ENCODE results near the gene SSX4B.
"Not testable (repeated sequence)": the region's sequence is repeated elsewhere in the genome, so short reads cannot be mapped to it uniquely, and the experiment has no call there.

SSX4B gene

GRCh38 chrX:48411860-48412259 is at the start of gene SSX4B:
TSS of gene SSX4B (minus strand) at chrX:48411960. CDS start at chrX:48411372, 588 bp downstream.
- not testable (repeated sequence) for H3K27ac ChIP-seq (ENCODE audit: low read length); H3K27me3 ChIP-seq (ENCODE audit: control insufficient read depth in 1 of 2, insufficient read depth in 2 of 2, low read length in 2 of 2); H3K9me3 ChIP-seq (ENCODE audit: control insufficient read depth in 2 of 2, low read length in 2 of 2); H3K4me1 ChIP-seq (ENCODE audit: control insufficient read depth, insufficient read depth, low read length); H3K36me3 ChIP-seq (ENCODE audit: control insufficient read depth in 2 of 2, insufficient read depth in 2 of 2, low read length in 2 of 2); H3K9ac ChIP-seq (ENCODE audit: low read length in 2 of 2); H3K4me3 ChIP-seq (ENCODE audit: low read length in 2 of 2)

GRCh38 chrX:48460606-48461005 is 48.8 kb upstream of the SSX4B start:
- Histone ChIP-seq H3K4me3 (ENCODE audit: low read length in 2 of 2) (no peak overlapping the region), H3K9me3 (ENCODE audit: control insufficient read depth in 2 of 2, low read length in 2 of 2) (no peaks in the 10 kb centered on the region), H3K27me3 (ENCODE audit: control insufficient read depth in 1 of 2, insufficient read depth in 2 of 2, low read length in 2 of 2) (peaks cover 0 to 27% of the 10 kb centered on the region in 2 donors), H3K4me1 (ENCODE audit: control insufficient read depth, insufficient read depth, low read length) (peaks cover 3% of the 10 kb centered on the region), H3K9ac (ENCODE audit: low read length in 2 of 2) (no peak overlapping the region), H3K36me3 (ENCODE audit: control insufficient read depth in 2 of 2, insufficient read depth in 2 of 2, low read length in 2 of 2) (no peaks in the 10 kb centered on the region), H3K27ac (ENCODE audit: low read length) (no peak overlapping the region)

GRCh38 chrX:48460031-48460430 is 48.3 kb upstream of the SSX4B start:
- Histone ChIP-seq H3K36me3 (ENCODE audit: control insufficient read depth in 2 of 2, insufficient read depth in 2 of 2, low read length in 2 of 2) (no peaks in the 10 kb centered on the region), H3K4me3 (ENCODE audit: low read length in 2 of 2) (no peak overlapping the region), H3K9me3 (ENCODE audit: control insufficient read depth in 2 of 2, low read length in 2 of 2) (no peaks in the 10 kb centered on the region), H3K27me3 (ENCODE audit: control insufficient read depth in 1 of 2, insufficient read depth in 2 of 2, low read length in 2 of 2) (peaks cover 0 to 22% of the 10 kb centered on the region in 2 donors), H3K27ac (ENCODE audit: low read length) (no peak overlapping the region), H3K4me1 (ENCODE audit: control insufficient read depth, insufficient read depth, low read length) (no peaks in the 10 kb centered on the region), H3K9ac (ENCODE audit: low read length in 2 of 2) (no peak overlapping the region)

GRCh38 chrX:48459483-48459882 is 47.7 kb upstream of the SSX4B start:
- Histone ChIP-seq H3K9ac (ENCODE audit: low read length in 2 of 2) (no peak overlapping the region), H3K4me3 (ENCODE audit: low read length in 2 of 2) (no peak overlapping the region), H3K27me3 (ENCODE audit: control insufficient read depth in 1 of 2, insufficient read depth in 2 of 2, low read length in 2 of 2) (peaks cover 0 to 20% of the 10 kb centered on the region in 2 donors), H3K36me3 (ENCODE audit: control insufficient read depth in 2 of 2, insufficient read depth in 2 of 2, low read length in 2 of 2) (no peaks in the 10 kb centered on the region), H3K27ac (ENCODE audit: low read length) (no peak overlapping the region), H3K4me1 (ENCODE audit: control insufficient read depth, insufficient read depth, low read length) (no peaks in the 10 kb centered on the region), H3K9me3 (ENCODE audit: control insufficient read depth in 2 of 2, low read length in 2 of 2) (peaks cover 0 to 3% of the 10 kb centered on the region in 2 donors)

GRCh38 chrX:48458711-48459110 is 47.0 kb upstream of the SSX4B start:
- Histone ChIP-seq H3K27me3 (ENCODE audit: control insufficient read depth in 1 of 2, insufficient read depth in 2 of 2, low read length in 2 of 2) (peaks cover 0 to 16% of the 10 kb centered on the region in 2 donors), H3K4me3 (ENCODE audit: low read length in 2 of 2) (no peak overlapping the region), H3K9me3 (ENCODE audit: control insufficient read depth in 2 of 2, low read length in 2 of 2) (peaks cover 0 to 5% of the 10 kb centered on the region in 2 donors), H3K9ac (ENCODE audit: low read length in 2 of 2) (no peak overlapping the region), H3K36me3 (ENCODE audit: control insufficient read depth in 2 of 2, insufficient read depth in 2 of 2, low read length in 2 of 2) (no peaks in the 10 kb centered on the region), H3K4me1 (ENCODE audit: control insufficient read depth, insufficient read depth, low read length) (no peaks in the 10 kb centered on the region), H3K27ac (ENCODE audit: low read length) (no peak overlapping the region)

- Histone ChIP-seq H3K9ac (ENCODE audit: low read length in 2 of 2) (no peak overlapping the region), H3K27me3 (ENCODE audit: control insufficient read depth in 1 of 2, insufficient read depth in 2 of 2, low read length in 2 of 2) (peaks cover 0 to 11% of the 10 kb centered on the region in 2 donors), H3K27ac (ENCODE audit: low read length) (no peak overlapping the region), H3K9me3 (ENCODE audit: control insufficient read depth in 2 of 2, low read length in 2 of 2) (peaks cover 0 to 5% of the 10 kb centered on the region in 2 donors), H3K36me3 (ENCODE audit: control insufficient read depth in 2 of 2, insufficient read depth in 2 of 2, low read length in 2 of 2) (no peaks in the 10 kb centered on the region), H3K4me1 (ENCODE audit: control insufficient read depth, insufficient read depth, low read length) (no peaks in the 10 kb centered on the region), H3K4me3 (ENCODE audit: low read length in 2 of 2) (no peak overlapping the region)
Observed at GRCh38 chrX:48456628-48457331, 45.0 kb upstream of the SSX4B start.

- H3K4me3 ChIP-seq (ENCODE audit: low read length in 2 of 2), result no peak overlapping the region
- no peaks in the 10 kb centered on the region for H3K36me3 ChIP-seq (ENCODE audit: control insufficient read depth in 2 of 2, insufficient read depth in 2 of 2, low read length in 2 of 2)
- no peaks in the 10 kb centered on the region for H3K4me1 ChIP-seq (ENCODE audit: control insufficient read depth, insufficient read depth, low read length)
- peaks cover 0 to 4% of the 10 kb centered on the region in 2 donors for H3K27me3 ChIP-seq (ENCODE audit: control insufficient read depth in 1 of 2, insufficient read depth in 2 of 2, low read length in 2 of 2)
- H3K9me3 ChIP-seq (ENCODE audit: control insufficient read depth in 2 of 2, low read length in 2 of 2), result peaks cover 0 to 5% of the 10 kb centered on the region in 2 donors
- H3K27ac ChIP-seq (ENCODE audit: low read length), result no peak overlapping the region
- H3K9ac ChIP-seq (ENCODE audit: low read length in 2 of 2), result no peak overlapping the region
Observed at GRCh38 chrX:48451708-48452107, 39.9 kb upstream of the SSX4B start.

- Histone ChIP-seq H3K27me3 (ENCODE audit: control insufficient read depth in 1 of 2, insufficient read depth in 2 of 2, low read length in 2 of 2) (peaks cover 0 to 4% of the 10 kb centered on the region in 2 donors), H3K27ac (ENCODE audit: low read length) (no peak overlapping the region), H3K9me3 (ENCODE audit: control insufficient read depth in 2 of 2, low read length in 2 of 2) (peaks cover 0 to 5% of the 10 kb centered on the region in 2 donors), H3K4me1 (ENCODE audit: control insufficient read depth, insufficient read depth, low read length) (no peaks in the 10 kb centered on the region), H3K4me3 (ENCODE audit: low read length in 2 of 2) (no peak overlapping the region), H3K36me3 (ENCODE audit: control insufficient read depth in 2 of 2, insufficient read depth in 2 of 2, low read length in 2 of 2) (no peaks in the 10 kb centered on the region), H3K9ac (ENCODE audit: low read length in 2 of 2) (no peak overlapping the region)
Observed at GRCh38 chrX:48450076-48450475, 38.3 kb upstream of the SSX4B start.

GRCh38 chrX:48447201-48447600 is 35.4 kb upstream of the SSX4B start:
- not testable (repeated sequence) for H3K9ac ChIP-seq (ENCODE audit: low read length in 2 of 2); H3K4me1 ChIP-seq (ENCODE audit: control insufficient read depth, insufficient read depth, low read length); H3K4me3 ChIP-seq (ENCODE audit: low read length in 2 of 2); H3K27ac ChIP-seq (ENCODE audit: low read length); H3K36me3 ChIP-seq (ENCODE audit: control insufficient read depth in 2 of 2, insufficient read depth in 2 of 2, low read length in 2 of 2); H3K27me3 ChIP-seq (ENCODE audit: control insufficient read depth in 1 of 2, insufficient read depth in 2 of 2, low read length in 2 of 2); H3K9me3 ChIP-seq (ENCODE audit: control insufficient read depth in 2 of 2, low read length in 2 of 2)

- H3K27ac ChIP-seq (ENCODE audit: low read length); H3K9me3 ChIP-seq (ENCODE audit: control insufficient read depth in 2 of 2, low read length in 2 of 2); H3K4me1 ChIP-seq (ENCODE audit: control insufficient read depth, insufficient read depth, low read length); H3K4me3 ChIP-seq (ENCODE audit: low read length in 2 of 2); H3K27me3 ChIP-seq (ENCODE audit: control insufficient read depth in 1 of 2, insufficient read depth in 2 of 2, low read length in 2 of 2); H3K36me3 ChIP-seq (ENCODE audit: control insufficient read depth in 2 of 2, insufficient read depth in 2 of 2, low read length in 2 of 2); H3K9ac ChIP-seq (ENCODE audit: low read length in 2 of 2): not testable (repeated sequence)
Observed at GRCh38 chrX:48433713-48434112, 22.0 kb upstream of the SSX4B start.

- H3K27me3 ChIP-seq (ENCODE audit: control insufficient read depth in 1 of 2, insufficient read depth in 2 of 2, low read length in 2 of 2); H3K4me3 ChIP-seq (ENCODE audit: low read length in 2 of 2); H3K9ac ChIP-seq (ENCODE audit: low read length in 2 of 2); H3K36me3 ChIP-seq (ENCODE audit: control insufficient read depth in 2 of 2, insufficient read depth in 2 of 2, low read length in 2 of 2); H3K4me1 ChIP-seq (ENCODE audit: control insufficient read depth, insufficient read depth, low read length); H3K27ac ChIP-seq (ENCODE audit: low read length); H3K9me3 ChIP-seq (ENCODE audit: control insufficient read depth in 2 of 2, low read length in 2 of 2): not testable (repeated sequence)
Observed at GRCh38 chrX:48430166-48430565, 18.4 kb upstream of the SSX4B start.
